GM21786 (cell line): Measurements from ENCODE around the gene CCDC121.
"Not testable (repeated sequence)": the region's sequence is repeated elsewhere in the genome, so short reads cannot be mapped to it uniquely, and the experiment has no call there.

ENCODE experiments used
- ATAC-seq: cut with Tn5 transposase; IDR thresholded peaks from one replicate; pipeline ENCODE4 v1.9.1; 2021; ENCODE audit not compliant: unreplicated experiment

Gene CCDC121

GRCh38 chr2:27638037-27638637 is 9.3 kb upstream of the CCDC121 start:
- no peak for ATAC-seq

GRCh38 chr2:27636766-27637165 is 8.0 kb upstream of the CCDC121 start:
- ATAC-seq: no peak

GRCh38 chr2:27634291-27634690 is 5.5 kb upstream of the CCDC121 start:
- no peak for ATAC-seq

GRCh38 chr2:27630257-27630656 is 1.4 kb upstream of the CCDC121 start:
- not testable (repeated sequence) for ATAC-seq

- ATAC-seq: peak; percentile 18
Measured at GRCh38 chr2:27627963-27628766, 647 bp downstream of the CCDC121 start.

GRCh38 chr2:27626921-27627320 is 1.9 kb downstream of the CCDC121 start:
- ATAC-seq: not testable (repeated sequence)

- ATAC-seq: not testable (repeated sequence)
Measured at GRCh38 chr2:27626323-27626722, 2.5 kb downstream of the CCDC121 start.

GRCh38 chr2:27624943-27625342 is 3.9 kb downstream of the CCDC121 start:
- ATAC-seq: no peak

- no peak for ATAC-seq
Measured at GRCh38 chr2:27622921-27623384, 5.9 kb downstream of the CCDC121 start.

- ATAC-seq: no peak
Measured at GRCh38 chr2:27621524-27621923, 7.3 kb downstream of the CCDC121 start.

- no peak for ATAC-seq
Measured at GRCh38 chr2:27615316-27615715, 13.5 kb downstream of the CCDC121 start.

- no peak for ATAC-seq
Measured at GRCh38 chr2:27613985-27614384, 14.8 kb downstream of the CCDC121 start.

GRCh38 chr2:27606611-27607010 is 22.2 kb downstream of the CCDC121 start:
- ATAC-seq: no peak

GRCh38 chr2:27596627-27597026 is 32.2 kb downstream of the CCDC121 start:
- no peak for ATAC-seq

- ATAC-seq: not testable (repeated sequence)
Measured at GRCh38 chr2:27595412-27595811, 33.4 kb downstream of the CCDC121 start.

- not testable (repeated sequence) for ATAC-seq
Measured at GRCh38 chr2:27594020-27594703, 34.6 kb downstream of the CCDC121 start.

GRCh38 chr2:27593240-27593639 is 35.6 kb downstream of the CCDC121 start:
- ATAC-seq: no peak

- ATAC-seq: no peak
Measured at GRCh38 chr2:27591745-27592144, 37.1 kb downstream of the CCDC121 start.

- ATAC-seq: no peak
Measured at GRCh38 chr2:27588308-27588707, 40.5 kb downstream of the CCDC121 start.

- ATAC-seq: no peak
Measured at GRCh38 chr2:27587025-27587424, 41.8 kb downstream of the CCDC121 start.

- no peak for ATAC-seq
Measured at GRCh38 chr2:27584597-27584996, 44.2 kb downstream of the CCDC121 start.

GRCh38 chr2:27583390-27583915 is 45.4 kb downstream of the CCDC121 start:
- no peak for ATAC-seq
